Choroid plexus epithelial cell (primary cell): ENCODE results near the gene AGRN.
"Not testable (repeated sequence)": the region's sequence is repeated elsewhere in the genome, so short reads cannot be mapped to it uniquely, and the experiment has no call there.

Experiments
- DNase-seq: peaks from one replicate; pipeline ENCODE4 v3.0.0-alpha.2; 2010; ENCODE audit warnings: low read depth
- H3K4me3 ChIP-seq: 2 replicates; pipeline ENCODE4 v1.5.1; 2011; ENCODE audit warnings: low read depth, mild to moderate bottlenecking, control low read depth, low read length, moderate library complexity
- TF ChIP-seq, protein P1 (sequence below): conservative IDR thresholded peaks from 2 replicates; pipeline ENCODE4 v1.5.1; 2011; ENCODE audit warnings: low read depth, mild to moderate bottlenecking, control low read depth, inconsistent platforms, low read length, moderate library complexity

AGRN gene

DNA sequence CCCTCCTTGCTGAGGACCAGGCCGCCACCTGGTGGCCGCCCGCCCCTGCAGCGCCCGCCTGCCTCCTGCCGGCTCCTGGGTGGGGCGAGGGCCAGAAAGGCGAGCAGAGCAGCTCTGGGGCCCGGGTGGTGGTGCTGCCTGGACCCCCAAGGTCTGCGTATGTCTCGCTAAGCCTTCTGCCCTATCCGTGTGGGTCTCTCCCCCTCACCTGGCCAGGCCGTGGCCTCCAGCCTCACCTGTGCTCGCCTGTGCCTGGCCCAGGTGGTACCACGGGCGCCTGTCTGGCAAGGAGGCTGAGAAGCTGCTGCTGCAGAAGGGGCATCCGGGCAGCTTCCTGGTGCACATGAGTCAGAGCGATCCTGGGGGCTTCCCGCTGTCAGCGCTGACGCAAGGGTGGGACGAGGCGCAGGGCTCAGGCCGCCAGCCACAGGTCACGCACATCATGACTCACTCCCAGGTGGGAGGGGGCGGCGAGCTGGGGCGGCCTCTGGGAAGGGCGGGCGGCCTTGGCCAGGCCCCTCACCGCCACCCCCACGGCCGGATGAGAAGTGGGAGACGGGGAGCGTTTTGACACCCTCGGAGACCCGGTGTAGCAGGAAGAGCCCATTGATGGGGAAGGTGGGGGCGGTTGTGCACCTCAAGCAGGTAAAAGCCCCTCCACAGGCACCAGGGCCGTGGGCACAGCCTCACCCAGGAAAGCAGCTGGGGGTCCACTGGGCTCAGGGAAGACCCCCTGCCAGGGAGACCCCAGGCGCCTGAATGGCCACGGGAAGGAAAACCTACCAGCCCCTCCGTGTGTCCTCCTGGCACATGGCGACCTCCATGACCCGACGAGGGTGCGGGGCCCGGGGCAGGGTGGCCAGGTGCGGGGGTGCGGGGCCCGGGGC is 44.3 kb downstream of the AGRN start:
- no peak overlapping the region for H3K4me3 ChIP-seq
- TF ChIP-seq, protein P1, sequence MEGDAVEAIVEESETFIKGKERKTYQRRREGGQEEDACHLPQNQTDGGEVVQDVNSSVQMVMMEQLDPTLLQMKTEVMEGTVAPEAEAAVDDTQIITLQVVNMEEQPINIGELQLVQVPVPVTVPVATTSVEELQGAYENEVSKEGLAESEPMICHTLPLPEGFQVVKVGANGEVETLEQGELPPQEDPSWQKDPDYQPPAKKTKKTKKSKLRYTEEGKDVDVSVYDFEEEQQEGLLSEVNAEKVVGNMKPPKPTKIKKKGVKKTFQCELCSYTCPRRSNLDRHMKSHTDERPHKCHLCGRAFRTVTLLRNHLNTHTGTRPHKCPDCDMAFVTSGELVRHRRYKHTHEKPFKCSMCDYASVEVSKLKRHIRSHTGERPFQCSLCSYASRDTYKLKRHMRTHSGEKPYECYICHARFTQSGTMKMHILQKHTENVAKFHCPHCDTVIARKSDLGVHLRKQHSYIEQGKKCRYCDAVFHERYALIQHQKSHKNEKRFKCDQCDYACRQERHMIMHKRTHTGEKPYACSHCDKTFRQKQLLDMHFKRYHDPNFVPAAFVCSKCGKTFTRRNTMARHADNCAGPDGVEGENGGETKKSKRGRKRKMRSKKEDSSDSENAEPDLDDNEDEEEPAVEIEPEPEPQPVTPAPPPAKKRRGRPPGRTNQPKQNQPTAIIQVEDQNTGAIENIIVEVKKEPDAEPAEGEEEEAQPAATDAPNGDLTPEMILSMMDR = peak; percentile 69
- DNase-seq = peak; percentile 89

DNA sequence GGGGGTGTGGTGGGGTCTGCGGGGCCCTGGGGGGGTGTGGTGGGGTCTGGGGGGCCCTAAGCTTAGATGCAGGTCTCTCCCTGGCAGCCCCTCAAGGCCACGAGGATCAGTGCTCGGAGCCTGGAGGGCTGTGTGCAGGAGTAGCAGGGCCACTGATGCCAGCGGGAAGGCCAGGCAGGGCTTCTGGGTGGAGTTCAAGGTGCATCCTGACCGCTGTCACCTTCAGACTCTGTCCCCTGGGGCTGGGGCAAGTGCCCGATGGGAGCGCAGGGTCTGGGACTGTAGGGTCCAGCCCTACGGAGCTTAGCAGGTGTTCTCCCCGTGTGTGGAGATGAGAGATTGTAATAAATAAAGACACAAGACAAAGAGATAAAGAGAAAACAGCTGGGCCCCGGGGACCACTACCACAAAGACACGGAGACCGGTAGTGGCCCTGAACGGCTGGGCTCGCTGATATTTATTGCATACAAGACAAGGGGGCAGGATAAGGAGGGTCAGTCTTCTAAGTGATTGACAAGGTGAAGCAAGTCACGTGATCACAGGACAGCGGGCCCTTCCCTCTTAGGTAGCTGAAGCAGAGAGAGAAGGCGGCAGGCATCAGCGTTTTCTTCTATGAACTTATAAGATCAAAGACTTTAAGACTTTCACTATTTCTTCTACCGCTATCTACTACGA is 45.5 kb downstream of the AGRN start:
- DNase-seq = no peak
- TF ChIP-seq, protein P1 = no peak
- no peak overlapping the region for H3K4me3 ChIP-seq

DNA sequence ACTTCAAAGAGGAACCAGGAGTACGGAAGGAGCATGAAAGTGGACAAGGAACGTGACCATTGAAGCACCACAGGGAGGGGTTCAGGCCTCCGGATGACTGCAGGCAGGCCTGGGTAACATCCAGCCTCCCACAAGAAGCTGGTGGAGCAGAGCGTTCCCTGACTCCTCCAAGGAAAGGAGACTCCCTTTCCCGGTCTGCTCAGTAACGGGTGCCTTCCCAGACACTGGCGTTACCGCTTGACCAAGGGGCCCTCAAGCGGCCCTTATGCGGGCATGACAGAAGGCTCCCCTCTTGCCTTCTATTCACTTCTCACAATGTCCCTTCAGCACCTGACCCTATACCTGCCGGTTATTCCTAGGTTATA is 46.0 kb downstream of the AGRN start:
- DNase-seq, H3K4me3 ChIP-seq: not testable (repeated sequence)

DNA sequence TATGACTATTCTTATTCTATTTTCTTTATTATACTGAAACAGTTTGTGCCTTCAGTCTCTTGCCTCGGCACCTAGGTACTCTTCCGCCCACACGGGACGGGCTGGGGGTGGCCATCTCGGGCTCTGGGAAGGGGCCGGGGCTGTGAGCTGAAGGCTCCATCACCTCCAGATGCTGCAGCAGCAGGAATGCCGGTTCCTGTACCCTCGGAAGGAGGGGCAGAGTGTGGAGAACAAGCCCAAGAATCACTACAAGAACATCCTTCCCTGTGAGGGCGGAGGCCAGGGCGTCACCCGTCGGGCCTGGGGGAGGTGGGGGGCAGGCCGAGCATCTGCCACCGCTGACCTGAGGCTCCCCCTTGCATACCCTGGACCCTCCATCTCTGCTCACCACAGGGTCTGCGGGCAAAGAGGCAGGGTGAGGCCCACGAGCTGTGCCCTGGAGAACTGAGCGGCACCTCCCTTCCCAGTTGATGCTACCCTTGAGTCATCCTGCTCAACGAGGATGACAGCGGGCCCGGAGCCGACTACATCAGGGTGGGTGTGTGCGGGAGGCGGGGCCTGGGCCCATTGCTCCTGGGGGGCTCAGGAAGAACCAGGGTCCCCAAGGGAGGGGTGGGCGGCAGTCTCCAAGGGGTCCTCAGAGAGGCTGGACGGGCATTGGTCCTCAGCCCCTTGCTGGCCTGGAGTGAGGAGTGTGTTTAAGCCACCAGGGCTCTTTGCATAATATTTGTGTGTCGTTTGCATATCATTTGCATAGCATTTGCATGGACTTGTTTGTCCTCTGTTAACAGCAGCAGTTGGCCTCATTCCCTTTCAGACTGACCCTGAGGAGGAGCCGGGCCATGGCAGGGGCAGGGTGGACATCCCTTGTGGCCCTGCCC is 46.7 kb downstream of the AGRN start:
- H3K4me3 ChIP-seq = no peak overlapping the region
- DNase-seq = no peak
- TF ChIP-seq, protein P1 = no peak

DNA sequence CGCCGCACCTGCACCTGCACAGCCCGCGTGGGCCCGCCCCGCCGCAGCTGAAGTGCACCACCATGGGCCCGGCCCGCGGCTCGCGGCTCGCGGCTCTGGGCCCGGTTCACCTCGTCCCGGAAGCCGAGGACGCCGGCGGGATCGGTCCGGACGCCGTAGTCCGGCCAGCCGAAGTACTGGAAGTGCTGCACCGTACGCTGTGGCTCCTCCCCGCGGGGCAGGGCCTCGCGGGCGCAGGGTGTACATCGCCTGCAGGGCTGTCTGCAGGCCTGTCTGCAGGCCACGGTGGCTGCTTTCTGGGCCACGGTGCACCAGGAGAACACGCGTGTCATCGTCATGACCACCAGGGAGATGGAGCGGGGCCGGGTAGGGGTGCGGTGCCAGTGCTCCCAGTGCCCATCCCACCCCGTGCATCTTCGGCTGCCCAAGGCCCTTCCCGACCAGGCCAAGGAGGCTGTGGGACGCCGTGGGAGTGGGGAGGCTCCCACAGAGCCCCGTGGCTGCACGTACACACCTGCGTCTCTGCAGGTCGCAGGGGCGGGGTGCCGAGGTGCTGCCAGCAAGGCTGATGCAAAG is 47.5 kb downstream of the AGRN start:
- H3K4me3 ChIP-seq = no peak overlapping the region
- TF ChIP-seq, protein P1 = no peak
- DNase-seq = no peak

DNA sequence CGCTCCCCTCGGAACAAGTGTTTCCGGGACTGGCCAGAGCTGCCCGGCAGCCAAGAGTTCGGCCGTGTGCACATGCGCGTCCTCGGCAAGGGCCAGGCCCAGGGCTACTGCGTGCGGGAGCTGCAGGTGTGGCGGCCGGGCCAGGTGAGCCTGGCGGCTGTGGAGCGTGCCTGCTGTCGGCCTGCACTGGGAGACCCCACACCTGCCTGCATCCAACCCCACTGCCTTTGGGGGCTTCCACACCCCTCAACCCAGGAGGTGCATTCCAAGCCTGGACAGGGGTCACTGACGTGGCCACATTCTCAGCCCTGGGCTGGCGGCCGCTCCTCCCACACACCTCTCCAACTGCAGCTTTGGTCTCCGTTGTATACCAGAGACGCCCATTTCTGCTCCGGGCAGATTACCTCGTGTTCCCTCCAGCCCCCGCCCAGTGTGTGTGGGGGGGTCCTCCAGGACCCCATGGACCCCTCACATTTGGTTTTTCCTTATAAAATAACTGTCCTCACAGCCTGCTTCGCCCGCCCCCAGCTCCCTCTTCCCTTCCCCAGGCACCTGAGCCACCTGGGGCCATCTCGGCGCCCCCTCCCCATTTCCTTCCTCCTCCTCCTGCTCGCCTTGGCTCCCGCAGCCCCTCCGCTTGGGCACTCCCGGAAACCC is 48.1 kb downstream of the AGRN start:
- TF ChIP-seq, protein P1 = no peak
- no peak overlapping the region for H3K4me3 ChIP-seq
- DNase-seq = no peak
